Stimulated activated effector memory CD8-positive, alpha-beta T cell treated with anti-CD3 and anti-CD28 coated beads, Interleukin-12 subunit alpha, Interleukin-12 subunit beta, amount 100 ng/mL, for 72 hours (primary cell): ENCODE data around the gene SACS.

Source experiments
- ATAC-seq: fragments of 150-1000 bp; cut with Tn5 transposase; 2 replicates; pipeline ENCODE4 v1.10.0; 2021
- DNase-seq, 2 donors: peaks; one replicate each; pipeline ENCODE4 v3.0.0; 2021 to 2022; ENCODE audit warnings: low spot score in 2 of 2
- H3K27ac Mint-ChIP-seq: one replicate; pipeline ENCODE4 v1.8.0; 2022; ENCODE audit warnings: mild to moderate bottlenecking, mixed read lengths
- H3K36me3 Mint-ChIP-seq: one replicate; pipeline ENCODE4 v1.8.0; 2022; ENCODE audit warnings: mild to moderate bottlenecking, mixed read lengths
- H3K4me1 Mint-ChIP-seq: one replicate; pipeline ENCODE4 v1.8.0; 2022; ENCODE audit warnings: mixed read lengths
- H3K4me3 Mint-ChIP-seq: one replicate; pipeline ENCODE4 v1.8.0; 2022; ENCODE audit warnings: mild to moderate bottlenecking, mixed read lengths
- H3K9me3 Mint-ChIP-seq: one replicate; pipeline ENCODE4 v1.8.0; 2022; ENCODE audit warnings: mixed read lengths

SACS gene, protein sequence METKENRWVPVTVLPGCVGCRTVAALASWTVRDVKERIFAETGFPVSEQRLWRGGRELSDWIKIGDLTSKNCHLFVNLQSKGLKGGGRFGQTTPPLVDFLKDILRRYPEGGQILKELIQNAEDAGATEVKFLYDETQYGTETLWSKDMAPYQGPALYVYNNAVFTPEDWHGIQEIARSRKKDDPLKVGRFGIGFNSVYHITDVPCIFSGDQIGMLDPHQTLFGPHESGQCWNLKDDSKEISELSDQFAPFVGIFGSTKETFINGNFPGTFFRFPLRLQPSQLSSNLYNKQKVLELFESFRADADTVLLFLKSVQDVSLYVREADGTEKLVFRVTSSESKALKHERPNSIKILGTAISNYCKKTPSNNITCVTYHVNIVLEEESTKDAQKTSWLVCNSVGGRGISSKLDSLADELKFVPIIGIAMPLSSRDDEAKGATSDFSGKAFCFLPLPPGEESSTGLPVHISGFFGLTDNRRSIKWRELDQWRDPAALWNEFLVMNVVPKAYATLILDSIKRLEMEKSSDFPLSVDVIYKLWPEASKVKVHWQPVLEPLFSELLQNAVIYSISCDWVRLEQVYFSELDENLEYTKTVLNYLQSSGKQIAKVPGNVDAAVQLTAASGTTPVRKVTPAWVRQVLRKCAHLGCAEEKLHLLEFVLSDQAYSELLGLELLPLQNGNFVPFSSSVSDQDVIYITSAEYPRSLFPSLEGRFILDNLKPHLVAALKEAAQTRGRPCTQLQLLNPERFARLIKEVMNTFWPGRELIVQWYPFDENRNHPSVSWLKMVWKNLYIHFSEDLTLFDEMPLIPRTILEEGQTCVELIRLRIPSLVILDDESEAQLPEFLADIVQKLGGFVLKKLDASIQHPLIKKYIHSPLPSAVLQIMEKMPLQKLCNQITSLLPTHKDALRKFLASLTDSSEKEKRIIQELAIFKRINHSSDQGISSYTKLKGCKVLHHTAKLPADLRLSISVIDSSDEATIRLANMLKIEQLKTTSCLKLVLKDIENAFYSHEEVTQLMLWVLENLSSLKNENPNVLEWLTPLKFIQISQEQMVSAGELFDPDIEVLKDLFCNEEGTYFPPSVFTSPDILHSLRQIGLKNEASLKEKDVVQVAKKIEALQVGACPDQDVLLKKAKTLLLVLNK (N-terminal part only)

GRCh38 chr13:23433171-23434153, at the start of gene SACS:
SACS (minus strand) TSS chr13:23433702; CDS start chr13:23411239, 22,463 bp downstream.
- H3K4me3 Mint-ChIP-seq = no peak within 1 kb of the TSS
- DNase-seq = peak in 1 of 2 donors; percentile 46
- H3K9me3 Mint-ChIP-seq = no peaks in the 10 kb centered on the region

GRCh38 chr13:23480324-23480723, 46.8 kb upstream of the SACS start:
- ATAC-seq = no peak
- Mint-ChIP-seq H3K4me3 (no peak overlapping the region), H3K9me3 (peaks cover 20% of the 10 kb centered on the region)

More at GRCh38 chr13:23433171-23434153, at the start of gene SACS:
- no peaks in the 10 kb centered on the region for H3K36me3 Mint-ChIP-seq
- peak; percentile 37 for ATAC-seq
- H3K27ac Mint-ChIP-seq = no peak within 1 kb of the TSS
- H3K4me1 Mint-ChIP-seq = peaks cover 9% of the 10 kb centered on the region

GRCh38 chr13:23477101-23477500, 43.6 kb upstream of the SACS start:
- no peaks in the 10 kb centered on the region for H3K36me3 Mint-ChIP-seq
- ATAC-seq (no peak), DNase-seq (no peak)
- H3K27ac Mint-ChIP-seq = no peak overlapping the region
- H3K4me3 Mint-ChIP-seq = no peak overlapping the region
- no peaks in the 10 kb centered on the region for H3K4me1 Mint-ChIP-seq
- H3K9me3 Mint-ChIP-seq = peaks cover 19% of the 10 kb centered on the region

More at GRCh38 chr13:23480324-23480723, 46.8 kb upstream of the SACS start:
- no peak for DNase-seq
- no peak overlapping the region for H3K27ac Mint-ChIP-seq
- H3K4me1 Mint-ChIP-seq = no peaks in the 10 kb centered on the region
- H3K36me3 Mint-ChIP-seq = no peaks in the 10 kb centered on the region

DNA sequence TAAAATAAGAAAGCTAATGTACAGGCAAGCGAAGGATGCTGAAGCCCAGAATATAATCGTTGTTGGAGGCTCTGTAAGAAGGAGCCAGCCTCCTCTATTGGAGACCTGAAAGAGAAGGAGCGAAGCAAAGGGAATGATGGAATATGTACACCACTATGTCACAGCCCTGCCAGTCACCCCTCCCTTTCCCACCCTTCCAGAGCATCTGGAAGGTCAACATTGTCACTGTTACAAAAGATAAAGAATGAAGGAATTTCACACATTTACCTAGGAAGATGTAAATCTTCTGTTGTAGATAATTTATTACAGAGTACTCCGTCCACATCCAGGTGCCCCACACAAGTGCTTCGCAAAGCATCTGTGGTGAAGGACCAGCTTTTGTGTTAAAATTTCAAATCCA, 39.7 kb upstream of the SACS start:
- H3K36me3 Mint-ChIP-seq = no peaks in the 10 kb centered on the region
- no peak overlapping the region for H3K27ac Mint-ChIP-seq
- no peak overlapping the region for H3K4me3 Mint-ChIP-seq
- DNase-seq (no peak), ATAC-seq (no peak)
- H3K9me3 Mint-ChIP-seq = no peaks in the 10 kb centered on the region
- H3K4me1 Mint-ChIP-seq = no peaks in the 10 kb centered on the region

DNA sequence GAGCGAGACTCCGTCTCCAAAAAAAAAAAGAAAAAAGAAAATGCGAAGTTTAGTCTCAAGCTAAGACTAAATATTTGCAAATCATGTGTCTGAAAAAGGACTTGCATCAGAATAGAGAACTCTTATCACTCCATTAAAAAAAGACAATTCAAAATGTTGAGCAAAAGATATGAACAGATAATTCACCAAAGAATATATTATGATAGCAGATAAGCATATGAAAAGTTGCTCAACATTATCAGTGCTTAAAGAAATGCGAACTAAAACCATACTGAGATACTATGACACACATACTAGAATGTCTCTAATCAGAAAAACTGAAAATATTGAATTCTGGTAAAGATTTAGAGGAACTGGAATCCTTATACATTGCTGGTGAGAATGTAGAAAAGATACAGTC, 38.7 kb upstream of the SACS start:
- H3K36me3 Mint-ChIP-seq = no peaks in the 10 kb centered on the region
- H3K27ac Mint-ChIP-seq = no peak overlapping the region
- ATAC-seq (no peak), DNase-seq (no peak)
- H3K4me3 Mint-ChIP-seq = no peak overlapping the region
- H3K4me1 Mint-ChIP-seq = peaks cover 1% of the 10 kb centered on the region
- no peaks in the 10 kb centered on the region for H3K9me3 Mint-ChIP-seq

DNA sequence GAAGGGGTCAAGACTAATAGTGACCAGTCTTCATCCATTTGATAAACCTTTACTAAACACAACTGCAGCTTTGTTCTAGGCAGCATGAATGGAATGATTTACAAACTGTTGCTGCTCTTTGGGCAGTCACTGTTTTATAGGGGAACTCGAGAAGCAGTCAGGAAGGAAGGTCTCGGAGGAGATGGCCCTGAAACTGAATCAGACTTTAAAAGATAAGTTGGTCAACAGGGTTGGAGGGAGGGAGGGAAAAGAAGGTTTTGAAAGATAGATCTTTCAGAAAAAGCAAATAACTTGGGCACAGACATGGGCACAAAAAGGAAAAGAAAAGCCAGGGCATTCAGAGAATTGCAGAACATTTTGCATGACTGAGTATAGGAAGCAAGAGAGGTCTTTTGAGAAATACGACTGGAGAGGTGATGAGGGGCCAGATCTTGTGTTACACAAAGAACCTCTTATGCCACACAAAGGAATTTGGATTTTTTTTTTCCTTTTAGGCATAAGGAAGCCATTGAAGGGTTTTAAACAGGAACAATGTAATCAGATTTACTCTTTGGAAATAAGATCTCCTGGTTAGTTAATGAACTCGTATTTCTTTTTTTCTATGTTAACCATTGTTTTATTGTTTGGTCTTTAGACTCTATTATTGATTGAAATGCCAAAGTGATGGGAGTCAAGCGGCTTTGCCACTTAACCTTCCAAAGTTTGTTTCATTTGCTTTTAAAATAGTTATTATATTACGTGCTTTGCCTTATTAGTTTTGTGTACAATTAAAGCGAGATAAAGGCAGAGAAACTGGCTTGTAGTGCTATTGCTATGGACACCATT, 37.5 kb upstream of the SACS start:
- Mint-ChIP-seq H3K4me3 (no peak overlapping the region), H3K27ac (no peak overlapping the region), H3K9me3 (no peaks in the 10 kb centered on the region), H3K36me3 (no peaks in the 10 kb centered on the region), H3K4me1 (peaks cover 6% of the 10 kb centered on the region)
- ATAC-seq (no peak), DNase-seq (no peak)

- DNase-seq (no peak), ATAC-seq (no peak)
- H3K4me3 Mint-ChIP-seq = no peak overlapping the region
- H3K36me3 Mint-ChIP-seq = no peaks in the 10 kb centered on the region
- no peaks in the 10 kb centered on the region for H3K9me3 Mint-ChIP-seq
- H3K27ac Mint-ChIP-seq = no peak overlapping the region
- peaks cover 6% of the 10 kb centered on the region for H3K4me1 Mint-ChIP-seq
Measured at GRCh38 chr13:23469951-23470421, 36.5 kb upstream of the SACS start.

DNA sequence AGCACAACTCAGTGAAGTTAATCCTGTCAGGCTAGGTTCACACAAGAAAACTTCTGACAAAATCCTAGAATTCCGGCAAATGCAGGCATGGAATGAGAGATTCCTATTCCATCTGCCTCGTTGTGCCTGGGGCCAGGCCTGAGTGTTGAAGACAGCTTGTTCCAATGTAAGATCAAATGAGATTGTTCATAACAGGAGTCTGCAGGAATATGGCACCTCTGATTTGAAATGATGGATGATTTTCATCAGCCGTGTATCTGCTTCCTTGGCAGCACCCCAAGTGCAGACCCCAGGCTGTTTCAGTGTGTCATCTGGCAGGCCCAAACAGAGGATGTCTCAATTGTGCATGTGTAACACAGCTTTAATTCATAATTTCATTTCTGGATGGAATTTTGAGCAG, 35.3 kb upstream of the SACS start:
- no peak for ATAC-seq
- H3K36me3 Mint-ChIP-seq = no peaks in the 10 kb centered on the region
- H3K4me1 Mint-ChIP-seq = peaks cover 6% of the 10 kb centered on the region
- no peak overlapping the region for H3K4me3 Mint-ChIP-seq
- no peak for DNase-seq
- no peaks in the 10 kb centered on the region for H3K9me3 Mint-ChIP-seq
- H3K27ac Mint-ChIP-seq = no peak overlapping the region

GRCh38 chr13:23467932-23468278, 34.4 kb upstream of the SACS start:
- Mint-ChIP-seq H3K27ac (no peak overlapping the region), H3K4me3 (no peak overlapping the region), H3K9me3 (no peaks in the 10 kb centered on the region), H3K4me1 (peaks cover 6% of the 10 kb centered on the region), H3K36me3 (no peaks in the 10 kb centered on the region)
- DNase-seq = no peak
- ATAC-seq = no peak

GRCh38 chr13:23467048-23467931, 33.8 kb upstream of the SACS start:
- Mint-ChIP-seq H3K27ac (no peak overlapping the region), H3K9me3 (no peaks in the 10 kb centered on the region), H3K36me3 (no peaks in the 10 kb centered on the region)

GRCh38 chr13:23466144-23467002, 32.9 kb upstream of the SACS start:
- Mint-ChIP-seq H3K4me1 (peaks cover 6% of the 10 kb centered on the region), H3K36me3 (no peaks in the 10 kb centered on the region), H3K4me3 (peak overlapping the region; percentile 65), H3K27ac (no peak overlapping the region), H3K9me3 (no peaks in the 10 kb centered on the region)
- DNase-seq = peak; percentile 44 to 70
- peak; percentile 92 for ATAC-seq

More at GRCh38 chr13:23467048-23467931, 33.8 kb upstream of the SACS start:
- H3K4me3 Mint-ChIP-seq = peak overlapping the region; percentile 65
- DNase-seq (no peak), ATAC-seq (no peak)
- H3K4me1 Mint-ChIP-seq = peaks cover 6% of the 10 kb centered on the region

GRCh38 chr13:23463661-23464060, 30.2 kb upstream of the SACS start:
- DNase-seq (no peak), ATAC-seq (no peak)
- Mint-ChIP-seq H3K36me3 (no peaks in the 10 kb centered on the region), H3K4me3 (no peak overlapping the region), H3K27ac (no peak overlapping the region), H3K9me3 (no peaks in the 10 kb centered on the region), H3K4me1 (peaks cover 6% of the 10 kb centered on the region)
